Gastroesophageal sphincter (tissue), 3 donors: ENCODE results near the gene CFAP69.

Source experiments
- POLR2AphosphoS5 ChIP-seq: sonication (generic); formaldehyde crosslinking; IDR thresholded peaks from one replicate; pipeline ENCODE4 v1.6.1; 2017; ENCODE audit warnings: antibody characterized with exemption
- TF ChIP-seq, protein P1 (sequence below), 4 experiments: fragments of 200-600 bp in 2 of 4; fragments of 450-650 bp in 2 of 4; sonication (generic) in 1 of 4; IDR thresholded peaks; one replicate each; pipeline ENCODE4 v1.5.1; 2017 to 2019; ENCODE audit warnings: antibody characterized with exemption in 4 of 4, mild to moderate bottlenecking in 2 of 4, moderate library complexity in 2 of 4

DNA sequence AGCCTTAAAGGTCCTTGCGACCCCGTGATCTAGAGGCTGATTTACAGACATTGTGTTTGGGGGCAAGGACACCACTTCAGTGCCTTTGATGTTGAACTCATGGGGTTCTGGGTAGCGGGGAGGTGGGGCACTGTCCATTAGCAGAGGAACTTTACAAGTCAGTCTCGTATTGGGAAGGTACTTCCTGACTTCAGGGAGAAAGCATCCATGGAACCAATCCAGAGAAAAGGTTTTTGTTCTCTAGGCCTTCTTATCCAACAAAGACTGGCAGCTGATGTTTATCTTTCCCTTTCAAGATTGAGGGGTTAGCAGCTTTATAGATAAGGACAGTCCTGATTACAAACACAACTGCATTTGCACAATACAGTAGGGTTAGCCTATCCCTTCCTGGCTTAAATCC, 104.3 kb downstream of the CFAP69 start:
- TF ChIP-seq, protein P1, sequence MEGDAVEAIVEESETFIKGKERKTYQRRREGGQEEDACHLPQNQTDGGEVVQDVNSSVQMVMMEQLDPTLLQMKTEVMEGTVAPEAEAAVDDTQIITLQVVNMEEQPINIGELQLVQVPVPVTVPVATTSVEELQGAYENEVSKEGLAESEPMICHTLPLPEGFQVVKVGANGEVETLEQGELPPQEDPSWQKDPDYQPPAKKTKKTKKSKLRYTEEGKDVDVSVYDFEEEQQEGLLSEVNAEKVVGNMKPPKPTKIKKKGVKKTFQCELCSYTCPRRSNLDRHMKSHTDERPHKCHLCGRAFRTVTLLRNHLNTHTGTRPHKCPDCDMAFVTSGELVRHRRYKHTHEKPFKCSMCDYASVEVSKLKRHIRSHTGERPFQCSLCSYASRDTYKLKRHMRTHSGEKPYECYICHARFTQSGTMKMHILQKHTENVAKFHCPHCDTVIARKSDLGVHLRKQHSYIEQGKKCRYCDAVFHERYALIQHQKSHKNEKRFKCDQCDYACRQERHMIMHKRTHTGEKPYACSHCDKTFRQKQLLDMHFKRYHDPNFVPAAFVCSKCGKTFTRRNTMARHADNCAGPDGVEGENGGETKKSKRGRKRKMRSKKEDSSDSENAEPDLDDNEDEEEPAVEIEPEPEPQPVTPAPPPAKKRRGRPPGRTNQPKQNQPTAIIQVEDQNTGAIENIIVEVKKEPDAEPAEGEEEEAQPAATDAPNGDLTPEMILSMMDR (IDR thresholded peaks at IDR 0.05) = no peak
- TF ChIP-seq POLR2AphosphoS5 = no peak
